Measurements from ENCODE around the gene VANGL2. TPM values are rescaled to one million over a fixed set of nuclear protein-coding genes. Genes with fewer than 3 reads are reported as not detected.

The VANGL2 gene
- total and polyA plus RNA-seq, 2 experiments from 2014 or later, result 17.7 to 51.3 TPM

- Histone ChIP-seq H3K4me1 (ENCODE audit: insufficient read depth) (peaks cover 16% of the 10 kb centered on the region), H2AFZ (no peak overlapping the region), H3K79me2 (replicated peaks; ENCODE audit: insufficient read depth) (peaks cover 50% of the 10 kb centered on the region), H3K4me2 (no peak overlapping the region), H3K27me3 (ENCODE audit: insufficient read depth) (no peaks in the 10 kb centered on the region), H3K4me3 (no peak overlapping the region), H3K27ac (ENCODE audit: low read depth) (no peak overlapping the region), H3K9me2 (ENCODE audit: insufficient read depth) (no peaks in the 10 kb centered on the region), H4K20me1 (replicated peaks; ENCODE audit: insufficient read depth) (peaks cover 16% of the 10 kb centered on the region), H3F3A (replicated peaks; ENCODE audit: low read depth) (no peaks in the 10 kb centered on the region), H3K36me3 (ENCODE audit: insufficient read depth) (no peaks in the 10 kb centered on the region; the same call in 1 of the 2 replicates)
- peak overlapping the region; percentile 12; the same call in 1 of the 2 replicates for H3K27ac Mint-ChIP-seq
- H3K27me3 Mint-ChIP-seq (ENCODE audit: insufficient read depth, low read depth, poor library complexity), result peaks cover 8% of the 10 kb centered on the region
- H3K9me3 Mint-ChIP-seq, result no peaks in the 10 kb centered on the region
- peaks cover 34% of the 10 kb centered on the region for H3K4me1 Mint-ChIP-seq
- ATAC-seq, result no peak
- no peak overlapping the region for H3K4me3 Mint-ChIP-seq
- no peak for TF ChIP-seq REST (IDR thresholded peaks at IDR 0.05; ENCODE audit: unreplicated experiment)
- peaks cover 34% of the 10 kb centered on the region for H3K36me3 Mint-ChIP-seq (ENCODE audit: low read depth)
- no peak for DNase-seq (ENCODE audit: low spot score)
Observed at GRCh38 chr1:160414881-160415280, 14.5 kb downstream of the VANGL2 start.

GRCh38 chr1:160415696-160416290, 15.4 kb downstream of the VANGL2 start:
- H3K4me3 Mint-ChIP-seq, result no peak overlapping the region
- no peaks in the 10 kb centered on the region for H3K9me3 Mint-ChIP-seq
- Histone ChIP-seq H3F3A (replicated peaks; ENCODE audit: low read depth) (no peaks in the 10 kb centered on the region), H3K36me3 (ENCODE audit: insufficient read depth) (peaks cover 4% of the 10 kb centered on the region; the same call in 1 of the 2 replicates), H4K20me1 (replicated peaks; ENCODE audit: insufficient read depth) (peaks cover 15% of the 10 kb centered on the region), H3K27me3 (ENCODE audit: insufficient read depth) (no peaks in the 10 kb centered on the region), H3K4me2 (no peak overlapping the region), H3K79me2 (replicated peaks; ENCODE audit: insufficient read depth) (peaks cover 41% of the 10 kb centered on the region), H3K27ac (ENCODE audit: low read depth) (no peak overlapping the region), H3K4me3 (no peak overlapping the region), H3K4me1 (ENCODE audit: insufficient read depth) (peaks cover 7% of the 10 kb centered on the region), H3K9me2 (ENCODE audit: insufficient read depth) (no peaks in the 10 kb centered on the region), H2AFZ (no peak overlapping the region)
- TF ChIP-seq CREB1 (CRISPR knock-in tag; IDR thresholded peaks at IDR 0.05; ENCODE audit: low read depth) (no peak), POLR2AphosphoS5 (IDR thresholded peaks at IDR 0.05; ENCODE audit: low read depth) (no peak), ETS1 (IDR thresholded peaks at IDR 0.05) (no peak), CTCF (conservative IDR thresholded peaks at IDR 0.05; ENCODE audit: low read depth in 2 of 2) (no peak), JUNB (IDR thresholded peaks at IDR 0.05; ENCODE audit: unreplicated experiment) (no peak), NANOG (IDR thresholded peaks at IDR 0.05; ENCODE audit: borderline replicate concordance) (no peak), REST (IDR thresholded peaks at IDR 0.05; ENCODE audit: unreplicated experiment) (no peak), EZH2 (IDR thresholded peaks at IDR 0.05; ENCODE audit: low read depth, unreplicated experiment) (no peak), ZNF331 (CRISPR knock-in tag; IDR thresholded peaks at IDR 0.05; ENCODE audit: low read depth) (no peak)
- peaks cover 7% of the 10 kb centered on the region for H3K27me3 Mint-ChIP-seq (ENCODE audit: insufficient read depth, low read depth, poor library complexity)
- peaks cover 43% of the 10 kb centered on the region for H3K36me3 Mint-ChIP-seq (ENCODE audit: low read depth)
- H3K27ac Mint-ChIP-seq, result peak overlapping the region; percentile 75
- H3K4me1 Mint-ChIP-seq, result peaks cover 25% of the 10 kb centered on the region
- DNase-seq (ENCODE audit: low spot score) (no peak), ATAC-seq (no peak)

Measured in GM23338 (cell line).